Ramos (cell line): ENCODE results near the gene GRIK1.

Source experiments
- in situ Hi-C: fragments of 300-500 bp; cut with MboI; formaldehyde crosslinking; loops from one replicate; pipeline ENCODE4 v1.14.3; 2022; ENCODE audit warnings: low sequenced_read_pairs; ENCODE audit not compliant: unreplicated experiment

Gene GRIK1

GRCh38 chr21:29571949-29572348 is 367.8 kb downstream of the GRIK1 start:
- in situ Hi-C loops = no loop called here

GRCh38 chr21:29568020-29568697 is 371.6 kb downstream of the GRIK1 start:
- in situ Hi-C loops = no loop called here

- in situ Hi-C loops = no loop called here
Observed at GRCh38 chr21:29557931-29558725, 381.7 kb downstream of the GRIK1 start.

- in situ Hi-C loops = no loop called here
Observed at GRCh38 chr21:29557200-29557599, 382.6 kb downstream of the GRIK1 start.

- in situ Hi-C loops = no loop called here
Observed at GRCh38 chr21:29555601-29556000, 384.2 kb downstream of the GRIK1 start.

- in situ Hi-C loops = no loop called here
Observed at GRCh38 chr21:29550205-29550604, 389.6 kb downstream of the GRIK1 start.

- in situ Hi-C loops = no loop called here
Observed at GRCh38 chr21:29549614-29550013, 390.2 kb downstream of the GRIK1 start.

- in situ Hi-C loops = no loop called here
Observed at GRCh38 chr21:29547998-29548397, 391.8 kb downstream of the GRIK1 start.

GRCh38 chr21:29546071-29546470 is 393.7 kb downstream of the GRIK1 start:
- in situ Hi-C loops = no loop called here

- in situ Hi-C loops = no loop called here
Observed at GRCh38 chr21:29540289-29540688, 399.5 kb downstream of the GRIK1 start.

GRCh38 chr21:29538115-29538514 is 401.7 kb downstream of the GRIK1 start:
- in situ Hi-C loops = no loop called here

GRCh38 chr21:29534448-29534847 is 405.3 kb downstream of the GRIK1 start:
- in situ Hi-C loops = no loop called here

GRCh38 chr21:29529139-29529538 is 410.7 kb downstream of the GRIK1 start:
- in situ Hi-C loops = no loop called here

- in situ Hi-C loops = no loop called here
Observed at GRCh38 chr21:29526545-29526944, 413.3 kb downstream of the GRIK1 start.

- in situ Hi-C loops = no loop called here
Observed at GRCh38 chr21:29524055-29524454, 415.7 kb downstream of the GRIK1 start.

- in situ Hi-C loops = no loop called here
Observed at GRCh38 chr21:29523646-29524045, 416.1 kb downstream of the GRIK1 start.

GRCh38 chr21:29521872-29522271 is 417.9 kb downstream of the GRIK1 start:
- in situ Hi-C loops = no loop called here

- in situ Hi-C loops = no loop called here
Observed at GRCh38 chr21:29520171-29520570, 419.6 kb downstream of the GRIK1 start.

GRCh38 chr21:29514652-29515247 is 425.0 kb downstream of the GRIK1 start:
- in situ Hi-C loops = no loop called here

- in situ Hi-C loops = no loop called here
Observed at GRCh38 chr21:29513535-29513934, 426.3 kb downstream of the GRIK1 start.

- in situ Hi-C loops = no loop called here
Observed at GRCh38 chr21:29511096-29511495, 428.7 kb downstream of the GRIK1 start.
